Measurements from ENCODE around the gene MAP1S. TPM values are rescaled to one million over a fixed set of nuclear protein-coding genes. Genes with fewer than 3 reads are reported as not detected.

MAP1S gene
- total RNA-seq, 1 donor from 2014 or later: 30.2 TPM

DNA sequence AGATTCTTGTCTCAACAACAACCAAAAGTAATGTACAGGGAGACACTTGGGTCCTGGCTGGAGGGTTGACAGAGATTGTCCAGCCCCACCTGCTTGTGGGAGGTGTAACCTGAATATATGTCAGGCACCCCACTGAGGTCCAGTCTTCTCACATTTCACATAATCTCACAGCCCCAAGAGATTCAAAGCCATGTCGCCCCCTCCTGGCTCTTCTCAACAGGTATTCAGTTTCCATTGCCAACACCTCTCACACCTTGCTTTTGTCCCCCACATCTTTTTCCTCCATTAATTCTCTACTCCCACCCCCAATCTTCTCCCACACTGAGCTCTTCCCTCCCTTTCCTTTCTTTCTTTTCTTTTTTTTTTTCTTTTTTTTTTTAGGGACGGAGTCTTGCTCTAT lies 42.3 kb upstream of the MAP1S start:
- no peaks in the 10 kb centered on the region for H3K27me3 ChIP-seq
- TF ChIP-seq, protein P1, sequence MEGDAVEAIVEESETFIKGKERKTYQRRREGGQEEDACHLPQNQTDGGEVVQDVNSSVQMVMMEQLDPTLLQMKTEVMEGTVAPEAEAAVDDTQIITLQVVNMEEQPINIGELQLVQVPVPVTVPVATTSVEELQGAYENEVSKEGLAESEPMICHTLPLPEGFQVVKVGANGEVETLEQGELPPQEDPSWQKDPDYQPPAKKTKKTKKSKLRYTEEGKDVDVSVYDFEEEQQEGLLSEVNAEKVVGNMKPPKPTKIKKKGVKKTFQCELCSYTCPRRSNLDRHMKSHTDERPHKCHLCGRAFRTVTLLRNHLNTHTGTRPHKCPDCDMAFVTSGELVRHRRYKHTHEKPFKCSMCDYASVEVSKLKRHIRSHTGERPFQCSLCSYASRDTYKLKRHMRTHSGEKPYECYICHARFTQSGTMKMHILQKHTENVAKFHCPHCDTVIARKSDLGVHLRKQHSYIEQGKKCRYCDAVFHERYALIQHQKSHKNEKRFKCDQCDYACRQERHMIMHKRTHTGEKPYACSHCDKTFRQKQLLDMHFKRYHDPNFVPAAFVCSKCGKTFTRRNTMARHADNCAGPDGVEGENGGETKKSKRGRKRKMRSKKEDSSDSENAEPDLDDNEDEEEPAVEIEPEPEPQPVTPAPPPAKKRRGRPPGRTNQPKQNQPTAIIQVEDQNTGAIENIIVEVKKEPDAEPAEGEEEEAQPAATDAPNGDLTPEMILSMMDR (IDR thresholded peaks at IDR 0.05): no peak
- TF ChIP-seq POLR2A (IDR thresholded peaks at IDR 0.05) (no peak), POLR2AphosphoS5 (IDR thresholded peaks at IDR 0.05; ENCODE audit: insufficient read depth in 1 of 2, low read depth in 1 of 2) (no peak)
- H3K4me1 ChIP-seq: peaks cover 5% of the 10 kb centered on the region
- no peak overlapping the region for H3K27ac ChIP-seq
- H3K9me3 ChIP-seq: no peaks in the 10 kb centered on the region
- H3K4me3 ChIP-seq: no peak overlapping the region
- no peaks in the 10 kb centered on the region for H3K36me3 ChIP-seq
- DNase-seq (ENCODE audit: extremely low spot score in 2 of 2): no peak
- intact Hi-C loops (cut with DNase I): no loop called here

DNA sequence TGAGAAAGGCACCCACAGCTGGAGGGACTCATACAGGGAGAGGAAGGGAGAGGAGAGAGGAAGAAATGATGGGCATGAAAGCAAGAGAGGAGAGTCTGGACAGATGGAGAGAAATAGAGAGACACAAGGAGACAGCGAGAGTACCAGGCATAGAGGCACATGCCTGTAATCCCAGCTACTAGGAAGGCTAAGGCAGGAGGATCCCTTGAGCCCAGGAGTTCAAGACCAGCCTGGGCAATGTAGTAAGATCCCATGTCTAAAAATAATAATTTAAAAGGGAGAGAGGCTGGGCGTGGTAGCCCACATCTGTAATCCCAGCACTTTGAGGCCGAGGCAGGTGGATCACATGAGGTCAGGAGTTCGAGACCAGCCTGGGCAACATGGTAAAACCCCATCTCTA lies 40.4 kb upstream of the MAP1S start:
- no peaks in the 10 kb centered on the region for H3K27me3 ChIP-seq
- TF ChIP-seq POLR2AphosphoS5 (IDR thresholded peaks at IDR 0.05; ENCODE audit: insufficient read depth in 1 of 2, low read depth in 1 of 2): no peak
- TF ChIP-seq, protein P1 (IDR thresholded peaks at IDR 0.05): no peak
- no peak for TF ChIP-seq POLR2A (IDR thresholded peaks at IDR 0.05)
- peaks cover 5% of the 10 kb centered on the region for H3K4me1 ChIP-seq
- intact Hi-C loops (cut with DNase I): no loop called here
- no peaks in the 10 kb centered on the region for H3K9me3 ChIP-seq
- no peaks in the 10 kb centered on the region for H3K36me3 ChIP-seq
- H3K27ac ChIP-seq: no peak overlapping the region
- H3K4me3 ChIP-seq: no peak overlapping the region
- no peak for DNase-seq (ENCODE audit: extremely low spot score in 2 of 2)

DNA sequence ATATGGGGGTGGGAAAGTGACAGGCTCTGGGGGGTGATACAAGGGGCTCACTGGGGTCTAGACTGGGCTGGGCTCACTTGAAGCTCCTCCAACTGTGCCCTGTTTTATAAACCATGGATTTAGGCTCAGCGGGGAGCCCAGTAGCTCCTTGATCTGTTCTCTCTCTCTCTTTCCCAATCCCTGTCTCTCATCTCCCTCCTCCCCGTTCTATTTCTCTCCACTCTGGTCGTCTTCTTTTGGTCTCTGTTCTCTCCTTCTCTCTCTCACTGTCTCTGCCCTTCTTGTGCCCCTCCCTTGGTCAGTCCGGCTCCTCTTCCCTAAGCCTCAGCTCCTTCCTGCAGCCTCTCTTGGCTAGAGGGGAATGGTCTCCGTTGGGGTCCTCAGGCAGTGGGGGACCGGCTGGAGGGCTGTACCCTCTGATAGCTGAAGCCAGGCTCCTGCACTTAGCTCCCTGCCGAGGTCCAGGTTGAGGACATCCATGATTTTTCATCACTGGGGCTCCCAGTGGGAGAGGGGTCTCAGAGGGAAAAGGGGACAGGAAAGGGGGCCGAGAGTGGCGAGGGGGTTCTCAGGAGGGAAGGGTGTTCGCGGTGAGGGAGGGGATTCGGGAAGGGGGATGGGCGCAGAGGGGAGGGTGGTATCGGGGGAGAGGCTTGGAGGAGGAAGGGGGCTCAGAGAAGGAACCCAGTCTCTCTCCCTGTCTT lies 39.6 kb upstream of the MAP1S start:
- intact Hi-C loops (cut with DNase I): no loop called here
- DNase-seq (ENCODE audit: extremely low spot score in 2 of 2): no peak
- Histone ChIP-seq H3K27ac (peak overlapping the region; percentile 61), H3K4me1 (peaks cover 5% of the 10 kb centered on the region), H3K9me3 (no peaks in the 10 kb centered on the region), H3K27me3 (no peaks in the 10 kb centered on the region), H3K4me3 (peak overlapping the region in 1 of 2 donors; percentile 9), H3K36me3 (no peaks in the 10 kb centered on the region)
- TF ChIP-seq POLR2A (IDR thresholded peaks at IDR 0.05) (no peak), POLR2AphosphoS5 (IDR thresholded peaks at IDR 0.05; ENCODE audit: insufficient read depth in 1 of 2, low read depth in 1 of 2) (no peak)
- TF ChIP-seq, protein P1 (IDR thresholded peaks at IDR 0.05): no peak

DNA sequence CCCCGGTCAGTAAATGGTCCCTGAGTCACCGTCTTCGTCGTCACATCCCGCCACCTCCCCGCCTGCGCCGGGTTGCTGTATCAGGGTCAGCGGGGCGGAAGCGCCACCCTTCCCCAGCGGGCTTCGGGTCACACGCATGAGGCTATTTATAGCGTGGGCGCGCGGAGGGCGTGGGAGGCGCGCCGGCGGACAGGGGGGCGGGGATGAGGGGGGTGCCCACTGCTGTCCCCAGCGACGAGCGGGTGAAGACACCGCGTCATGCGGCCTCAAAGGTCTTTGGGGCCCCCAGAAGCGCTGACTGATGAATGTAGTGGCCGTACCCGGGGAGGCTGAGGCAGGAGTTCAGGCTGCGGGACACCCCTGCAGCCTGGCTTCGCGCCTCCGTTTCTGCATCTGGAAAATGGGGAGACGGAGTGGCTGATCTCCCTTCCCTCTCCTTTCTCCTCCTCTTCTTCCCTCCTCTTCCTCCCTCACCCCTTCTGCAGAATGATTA lies 39.0 kb upstream of the MAP1S start:
- no peaks in the 10 kb centered on the region for H3K9me3 ChIP-seq
- DNase-seq (ENCODE audit: extremely low spot score in 2 of 2): no peak
- peak overlapping the region; percentile 61 for H3K27ac ChIP-seq
- no peaks in the 10 kb centered on the region for H3K27me3 ChIP-seq
- H3K4me1 ChIP-seq: peaks cover 5% of the 10 kb centered on the region
- H3K4me3 ChIP-seq: peak overlapping the region in 1 of 2 donors; percentile 9
- no peaks in the 10 kb centered on the region for H3K36me3 ChIP-seq
- intact Hi-C loops (cut with DNase I): no loop called here
- peak; percentile 61 to 73 for TF ChIP-seq POLR2AphosphoS5 (IDR thresholded peaks at IDR 0.05; ENCODE audit: insufficient read depth in 1 of 2, low read depth in 1 of 2)
- TF ChIP-seq, protein P1 (IDR thresholded peaks at IDR 0.05): no peak

DNA sequence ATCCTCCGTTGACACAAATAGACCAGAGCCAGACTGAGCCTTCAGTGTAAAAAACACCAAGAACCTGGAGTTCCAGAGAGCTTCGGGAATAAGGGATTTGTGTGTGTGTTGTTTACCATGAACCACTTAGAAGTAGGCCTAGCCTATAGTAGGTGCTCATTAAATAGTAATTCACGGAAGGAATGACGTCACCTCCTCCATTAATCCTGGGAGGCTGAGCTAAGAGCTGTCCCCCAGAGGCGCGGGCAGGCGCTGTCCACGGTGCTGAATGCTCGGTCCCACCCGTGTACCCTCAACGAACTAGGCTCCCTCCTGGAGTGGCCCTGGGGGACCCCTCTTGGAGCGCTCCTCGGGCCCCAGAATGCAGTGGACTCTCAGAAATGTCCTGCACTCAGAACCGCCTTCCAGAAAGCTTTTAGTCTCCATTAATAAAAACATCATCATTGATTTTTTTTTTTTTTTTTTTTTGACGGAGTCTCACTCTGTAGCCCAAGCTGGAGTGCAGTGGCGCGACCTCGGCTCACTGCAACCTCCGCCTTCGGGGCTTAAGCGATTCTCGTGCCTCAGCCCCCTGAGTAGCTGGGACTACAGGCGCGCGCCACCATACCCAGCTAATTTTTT lies 37.7 kb upstream of the MAP1S start:
- H3K4me3 ChIP-seq: no peak overlapping the region
- H3K27ac ChIP-seq: no peak overlapping the region
- peaks cover 9% of the 10 kb centered on the region for H3K4me1 ChIP-seq
- H3K36me3 ChIP-seq: no peaks in the 10 kb centered on the region
- no peak for DNase-seq (ENCODE audit: extremely low spot score in 2 of 2)
- intact Hi-C loops (cut with DNase I): no loop called here
- no peaks in the 10 kb centered on the region for H3K9me3 ChIP-seq
- TF ChIP-seq POLR2AphosphoS5 (IDR thresholded peaks at IDR 0.05; ENCODE audit: insufficient read depth in 1 of 2, low read depth in 1 of 2): no peak
- TF ChIP-seq, protein P1 (IDR thresholded peaks at IDR 0.05): no peak
- TF ChIP-seq POLR2A (IDR thresholded peaks at IDR 0.05): no peak
- H3K27me3 ChIP-seq: no peaks in the 10 kb centered on the region

All from vagina (tissue), 2 donors.